ENCODE data around the gene SLC6A3.

The SLC6A3 gene

GRCh38 chr5:1412163-1412562 lies 33.1 kb downstream of the SLC6A3 start:
- H3K4me3 Mint-ChIP-seq = no peak overlapping the region
- peaks cover 9% of the 10 kb centered on the region for H3K27me3 Mint-ChIP-seq
- no peak overlapping the region for H3K27ac Mint-ChIP-seq
- no peaks in the 10 kb centered on the region for H3K9me3 Mint-ChIP-seq
- intact Hi-C loops (cut with micrococcal nuclease) = no loop called here
- H3K36me3 Mint-ChIP-seq (ENCODE audit: low read depth) = no peaks in the 10 kb centered on the region
- peaks cover 5% of the 10 kb centered on the region for H3K4me1 Mint-ChIP-seq (ENCODE audit: low read depth)

- intact Hi-C loops (cut with micrococcal nuclease) = no loop called here
- H3K27me3 Mint-ChIP-seq = peaks cover 9% of the 10 kb centered on the region
- no peak overlapping the region for H3K4me3 Mint-ChIP-seq
- peaks cover 5% of the 10 kb centered on the region for H3K4me1 Mint-ChIP-seq (ENCODE audit: low read depth)
- no peaks in the 10 kb centered on the region for H3K36me3 Mint-ChIP-seq (ENCODE audit: low read depth)
- no peaks in the 10 kb centered on the region for H3K9me3 Mint-ChIP-seq
- no peak overlapping the region for H3K27ac Mint-ChIP-seq
Observed at GRCh38 chr5:1411099-1411498, 34.1 kb downstream of the SLC6A3 start.

- H3K36me3 Mint-ChIP-seq (ENCODE audit: low read depth) = no peaks in the 10 kb centered on the region
- peaks cover 5% of the 10 kb centered on the region for H3K4me1 Mint-ChIP-seq (ENCODE audit: low read depth)
- H3K27ac Mint-ChIP-seq = no peak overlapping the region
- intact Hi-C loops (cut with micrococcal nuclease) = no loop called here
- no peak overlapping the region for H3K4me3 Mint-ChIP-seq
- peaks cover 9% of the 10 kb centered on the region for H3K27me3 Mint-ChIP-seq
- H3K9me3 Mint-ChIP-seq = no peaks in the 10 kb centered on the region
Observed at GRCh38 chr5:1410156-1411014, 34.9 kb downstream of the SLC6A3 start.

- Mint-ChIP-seq H3K36me3 (ENCODE audit: low read depth) (no peaks in the 10 kb centered on the region), H3K4me3 (no peak overlapping the region), H3K9me3 (no peaks in the 10 kb centered on the region), H3K27ac (no peak overlapping the region), H3K4me1 (ENCODE audit: low read depth) (peaks cover 5% of the 10 kb centered on the region), H3K27me3 (peaks cover 9% of the 10 kb centered on the region)
- intact Hi-C loops (cut with micrococcal nuclease) = no loop called here
Observed at GRCh38 chr5:1409381-1410110, 35.7 kb downstream of the SLC6A3 start.

- H3K36me3 Mint-ChIP-seq (ENCODE audit: low read depth) = no peaks in the 10 kb centered on the region
- no peaks in the 10 kb centered on the region for H3K9me3 Mint-ChIP-seq
- no peak overlapping the region for H3K27ac Mint-ChIP-seq
- H3K4me1 Mint-ChIP-seq (ENCODE audit: low read depth) = peaks cover 5% of the 10 kb centered on the region
- peaks cover 6% of the 10 kb centered on the region for H3K27me3 Mint-ChIP-seq
- intact Hi-C loops (cut with micrococcal nuclease) = no loop called here
- no peak overlapping the region for H3K4me3 Mint-ChIP-seq
Observed at GRCh38 chr5:1406681-1407640, 38.3 kb downstream of the SLC6A3 start.

- Mint-ChIP-seq H3K27ac (no peak overlapping the region), H3K27me3 (peaks cover 5% of the 10 kb centered on the region), H3K36me3 (ENCODE audit: low read depth) (no peaks in the 10 kb centered on the region), H3K9me3 (no peaks in the 10 kb centered on the region), H3K4me1 (ENCODE audit: low read depth) (peaks cover 5% of the 10 kb centered on the region), H3K4me3 (no peak overlapping the region)
- intact Hi-C loops (cut with micrococcal nuclease) = no loop called here
Observed at GRCh38 chr5:1405539-1406530, 39.4 kb downstream of the SLC6A3 start.

GRCh38 chr5:1405121-1405520 lies 40.1 kb downstream of the SLC6A3 start:
- intact Hi-C loops (cut with micrococcal nuclease) = no loop called here
- H3K27ac Mint-ChIP-seq = no peak overlapping the region

GRCh38 chr5:1404062-1404461 lies 41.2 kb downstream of the SLC6A3 start:
- intact Hi-C loops (cut with micrococcal nuclease) = no loop called here
- H3K36me3 Mint-ChIP-seq (ENCODE audit: low read depth) = no peaks in the 10 kb centered on the region
- H3K27ac Mint-ChIP-seq = no peak overlapping the region
- H3K9me3 Mint-ChIP-seq = no peaks in the 10 kb centered on the region
- no peak overlapping the region for H3K4me3 Mint-ChIP-seq
- peaks cover 9% of the 10 kb centered on the region for H3K27me3 Mint-ChIP-seq
- H3K4me1 Mint-ChIP-seq (ENCODE audit: low read depth) = peaks cover under 1% of the 10 kb centered on the region

More at GRCh38 chr5:1405121-1405520, 40.1 kb downstream of the SLC6A3 start:
- Mint-ChIP-seq H3K9me3 (no peaks in the 10 kb centered on the region), H3K36me3 (ENCODE audit: low read depth) (no peaks in the 10 kb centered on the region), H3K4me3 (no peak overlapping the region), H3K27me3 (peaks cover 5% of the 10 kb centered on the region), H3K4me1 (ENCODE audit: low read depth) (peaks cover 5% of the 10 kb centered on the region)

GRCh38 chr5:1402611-1403255 lies 42.5 kb downstream of the SLC6A3 start:
- no peak overlapping the region for H3K27ac Mint-ChIP-seq
- H3K36me3 Mint-ChIP-seq (ENCODE audit: low read depth) = no peaks in the 10 kb centered on the region
- H3K4me1 Mint-ChIP-seq (ENCODE audit: low read depth) = no peaks in the 10 kb centered on the region
- H3K27me3 Mint-ChIP-seq = peaks cover 13% of the 10 kb centered on the region
- intact Hi-C loops (cut with micrococcal nuclease) = no loop called here
- no peaks in the 10 kb centered on the region for H3K9me3 Mint-ChIP-seq
- no peak overlapping the region for H3K4me3 Mint-ChIP-seq

- intact Hi-C loops (cut with micrococcal nuclease) = no loop called here
- Mint-ChIP-seq H3K9me3 (no peaks in the 10 kb centered on the region), H3K4me3 (no peak overlapping the region), H3K4me1 (ENCODE audit: low read depth) (no peaks in the 10 kb centered on the region), H3K36me3 (ENCODE audit: low read depth) (no peaks in the 10 kb centered on the region), H3K27me3 (peaks cover 22% of the 10 kb centered on the region), H3K27ac (no peak overlapping the region)
Observed at GRCh38 chr5:1401536-1402138, 43.6 kb downstream of the SLC6A3 start.

GRCh38 chr5:1400936-1401335 lies 44.3 kb downstream of the SLC6A3 start:
- no peaks in the 10 kb centered on the region for H3K4me1 Mint-ChIP-seq (ENCODE audit: low read depth)
- H3K4me3 Mint-ChIP-seq = no peak overlapping the region
- intact Hi-C loops (cut with micrococcal nuclease) = no loop called here
- H3K9me3 Mint-ChIP-seq = no peaks in the 10 kb centered on the region
- H3K27me3 Mint-ChIP-seq = peaks cover 27% of the 10 kb centered on the region
- H3K27ac Mint-ChIP-seq = no peak overlapping the region
- no peaks in the 10 kb centered on the region for H3K36me3 Mint-ChIP-seq (ENCODE audit: low read depth)

GRCh38 chr5:1400211-1400855 lies 44.9 kb downstream of the SLC6A3 start:
- Mint-ChIP-seq H3K4me3 (no peak overlapping the region), H3K27me3 (peaks cover 30% of the 10 kb centered on the region), H3K36me3 (ENCODE audit: low read depth) (no peaks in the 10 kb centered on the region), H3K27ac (no peak overlapping the region), H3K4me1 (ENCODE audit: low read depth) (no peaks in the 10 kb centered on the region), H3K9me3 (no peaks in the 10 kb centered on the region)
- intact Hi-C loops (cut with micrococcal nuclease) = no loop called here
